Spleen (tissue), 7 donors: ENCODE measurements around the gene SPATS2.

Source experiments
- POLR2A ChIP-seq, 3 donors: fragments of 450-650 bp; IDR thresholded peaks; one replicate each; pipeline ENCODE4 v1.5.1; 2017; ENCODE audit warnings: antibody characterized with exemption in 3 of 3, mild to moderate bottlenecking in 1 of 3
- POLR2AphosphoS5 ChIP-seq, 3 donors: sonication (generic); formaldehyde crosslinking; IDR thresholded peaks; one replicate each; pipeline ENCODE4 v1.5.1; 2017; ENCODE audit warnings: antibody characterized with exemption in 3 of 3
- TF ChIP-seq, protein P1 (sequence below), 11 experiments: fragments of 200-600 bp in 7 of 11; fragments of 450-650 bp in 4 of 11; sonication (generic) in 4 of 11; IDR thresholded peaks in 8 of 11; conservative IDR thresholded peaks in 3 of 11; 1 replicate in 7 of 11; 2 replicates in 4 of 11; pipeline versions ENCODE4 v1.4.0 to v1.8.0; 2016 to 2021; ENCODE audit warnings: antibody characterized with exemption in 11 of 11, inconsistent platforms in 4 of 11, mild to moderate bottlenecking in 1 of 11
- donor health status: DM: no; HTN: no; CAD: no; lungs with moderate emphysema.
- donor health status: DM: no; HTN: no; CAD: no.
- donor health status: DM: no; HTN: no; CAD: no.

DNA sequence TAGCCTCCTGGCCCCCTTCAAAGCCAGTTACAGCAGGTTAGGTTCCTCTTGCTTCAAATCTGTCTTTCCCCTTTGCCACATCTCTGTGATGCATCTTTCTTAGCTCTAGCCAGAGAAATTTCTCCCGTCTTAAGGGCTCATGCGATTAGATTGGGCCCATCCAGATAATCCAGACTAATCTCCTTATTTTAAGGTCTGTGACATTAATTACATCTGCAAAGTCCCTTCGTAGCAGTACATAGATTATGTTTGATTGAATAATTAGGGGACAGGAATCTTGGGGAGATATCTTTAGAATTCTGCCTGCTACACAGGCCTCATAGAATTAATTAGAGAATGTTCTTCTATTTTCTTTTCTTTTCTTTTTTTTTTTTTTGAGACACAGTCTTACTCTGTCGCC is 79.3 kb downstream of the SPATS2 start:
- TF ChIP-seq, protein P1, sequence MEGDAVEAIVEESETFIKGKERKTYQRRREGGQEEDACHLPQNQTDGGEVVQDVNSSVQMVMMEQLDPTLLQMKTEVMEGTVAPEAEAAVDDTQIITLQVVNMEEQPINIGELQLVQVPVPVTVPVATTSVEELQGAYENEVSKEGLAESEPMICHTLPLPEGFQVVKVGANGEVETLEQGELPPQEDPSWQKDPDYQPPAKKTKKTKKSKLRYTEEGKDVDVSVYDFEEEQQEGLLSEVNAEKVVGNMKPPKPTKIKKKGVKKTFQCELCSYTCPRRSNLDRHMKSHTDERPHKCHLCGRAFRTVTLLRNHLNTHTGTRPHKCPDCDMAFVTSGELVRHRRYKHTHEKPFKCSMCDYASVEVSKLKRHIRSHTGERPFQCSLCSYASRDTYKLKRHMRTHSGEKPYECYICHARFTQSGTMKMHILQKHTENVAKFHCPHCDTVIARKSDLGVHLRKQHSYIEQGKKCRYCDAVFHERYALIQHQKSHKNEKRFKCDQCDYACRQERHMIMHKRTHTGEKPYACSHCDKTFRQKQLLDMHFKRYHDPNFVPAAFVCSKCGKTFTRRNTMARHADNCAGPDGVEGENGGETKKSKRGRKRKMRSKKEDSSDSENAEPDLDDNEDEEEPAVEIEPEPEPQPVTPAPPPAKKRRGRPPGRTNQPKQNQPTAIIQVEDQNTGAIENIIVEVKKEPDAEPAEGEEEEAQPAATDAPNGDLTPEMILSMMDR (IDR thresholded peaks at IDR 0.05 in 8 of 11, conservative IDR thresholded peaks at IDR 0.05 in 3 of 11): no peak
- TF ChIP-seq POLR2AphosphoS5 (IDR thresholded peaks at IDR 0.05) (no peak), POLR2A (IDR thresholded peaks at IDR 0.05) (no peak)
